HUES48 (cell line): ENCODE data around the gene TRABD2B.

ENCODE experiments used
- H3K27ac ChIP-seq: one replicate; pipeline ENCODE4 v1.7.0; 2013; ENCODE audit warnings: low read depth, low read length, inconsistent platforms
- H3K27me3 ChIP-seq: 2 replicates; pipeline ENCODE4 v1.6.1; 2013; ENCODE audit warnings: mild to moderate bottlenecking, low read length; ENCODE audit not compliant: control insufficient read depth, insufficient read depth
- H3K36me3 ChIP-seq: 2 replicates; pipeline ENCODE4 v1.6.1; 2013; ENCODE audit warnings: low read length; ENCODE audit not compliant: control insufficient read depth, insufficient read depth
- H3K4me1 ChIP-seq: 2 replicates; pipeline ENCODE4 v1.6.1; 2013; ENCODE audit warnings: mild to moderate bottlenecking, low read length; ENCODE audit not compliant: control insufficient read depth, insufficient read depth
- H3K4me3 ChIP-seq: 2 replicates; pipeline ENCODE4 v1.5.1; 2013; ENCODE audit warnings: mild to moderate bottlenecking, low read depth, low read length
- H3K9ac ChIP-seq: 2 replicates; pipeline ENCODE4 v1.6.1; 2013; ENCODE audit warnings: mild to moderate bottlenecking, low read depth, low read length, moderate library complexity
- H3K9me3 ChIP-seq: 2 replicates; pipeline ENCODE4 v1.6.1; 2013; ENCODE audit warnings: low read length; ENCODE audit not compliant: control insufficient read depth, insufficient read depth

TRABD2B gene

GRCh38 chr1:47917687-47918086 lies 79.5 kb downstream of the TRABD2B start:
- peaks cover 9% of the 10 kb centered on the region; the same call in 1 of the 2 replicates for H3K4me1 ChIP-seq
- H3K27me3 ChIP-seq: no peaks in the 10 kb centered on the region
- no peak overlapping the region for H3K27ac ChIP-seq
- no peaks in the 10 kb centered on the region for H3K9me3 ChIP-seq
- H3K36me3 ChIP-seq: no peaks in the 10 kb centered on the region
- no peak overlapping the region for H3K9ac ChIP-seq
- H3K4me3 ChIP-seq: no peak overlapping the region

DNA sequence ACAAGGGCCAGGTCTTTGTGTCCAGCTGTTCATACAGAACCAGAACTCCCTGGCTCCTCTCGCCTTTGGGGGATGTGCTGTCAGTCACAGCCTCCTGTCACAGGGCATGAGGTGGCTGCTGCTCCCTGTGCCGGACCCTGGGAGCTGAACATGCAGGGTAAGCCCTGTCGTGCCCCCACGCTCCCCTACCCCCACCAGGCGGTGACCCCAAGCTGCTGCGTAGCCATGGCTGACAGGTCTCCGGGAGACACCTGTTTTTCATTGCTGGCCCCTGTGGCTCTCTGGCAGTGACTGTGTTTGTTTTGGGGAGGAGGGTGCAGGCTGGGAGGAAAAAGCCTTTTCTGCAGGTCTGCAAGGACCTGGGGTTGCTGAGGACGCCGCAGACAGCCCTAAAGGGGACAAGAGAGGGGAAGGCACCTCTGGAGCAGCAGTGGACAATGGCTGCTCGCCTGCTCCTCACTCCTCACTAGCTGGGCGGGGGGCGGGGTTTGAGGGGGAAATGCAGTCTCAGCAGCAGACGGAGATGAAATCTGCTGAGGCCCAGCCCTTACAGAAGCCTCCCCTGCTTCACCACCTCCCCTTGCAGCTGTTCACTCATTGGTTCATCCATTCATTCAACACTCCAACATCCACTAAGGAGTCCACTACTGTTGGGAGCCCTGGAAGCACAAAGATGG lies 81.4 kb downstream of the TRABD2B start:
- Histone ChIP-seq H3K4me1 (peaks cover 9% of the 10 kb centered on the region; the same call in 1 of the 2 replicates), H3K36me3 (no peaks in the 10 kb centered on the region), H3K4me3 (no peak overlapping the region), H3K27ac (no peak overlapping the region), H3K9ac (no peak overlapping the region), H3K9me3 (no peaks in the 10 kb centered on the region), H3K27me3 (no peaks in the 10 kb centered on the region)

DNA sequence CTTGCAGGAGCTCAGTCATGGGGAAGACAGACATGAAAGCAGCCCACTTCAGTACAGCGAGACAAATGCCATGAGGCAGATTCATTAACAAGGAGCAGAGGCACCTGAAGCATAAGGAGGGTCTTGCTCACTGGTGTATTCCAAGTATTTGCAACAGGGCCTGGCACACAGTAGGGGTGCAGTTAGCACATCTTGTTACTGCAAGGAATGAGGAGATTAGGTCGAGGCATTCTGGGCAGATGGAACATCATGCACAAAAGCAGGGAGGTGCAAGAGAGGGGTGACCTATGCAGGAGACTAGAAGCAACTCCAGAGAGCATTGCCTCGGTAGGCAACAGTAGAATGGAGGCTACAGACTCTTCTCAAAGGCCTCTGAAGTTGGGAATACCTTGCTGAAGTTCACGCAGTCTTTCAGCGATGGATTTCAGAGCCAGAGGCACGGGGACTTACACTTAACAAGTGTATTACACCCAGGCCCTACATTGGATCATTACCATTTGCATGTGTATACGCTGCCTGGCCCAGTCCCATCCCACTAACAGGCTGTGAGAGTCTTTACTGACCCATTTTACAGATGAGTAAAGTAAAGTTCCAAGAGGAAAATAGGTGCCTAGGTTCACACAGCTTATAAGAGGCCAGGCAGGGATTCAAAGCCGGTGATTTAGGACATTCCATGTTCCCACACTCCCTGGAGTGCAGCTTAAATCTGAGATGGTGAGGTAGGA lies 82.1 kb downstream of the TRABD2B start:
- Histone ChIP-seq H3K9ac (no peak overlapping the region), H3K36me3 (no peaks in the 10 kb centered on the region), H3K4me1 (peaks cover 9% of the 10 kb centered on the region; the same call in 1 of the 2 replicates), H3K4me3 (no peak overlapping the region), H3K9me3 (no peaks in the 10 kb centered on the region), H3K27me3 (no peaks in the 10 kb centered on the region), H3K27ac (no peak overlapping the region)

DNA sequence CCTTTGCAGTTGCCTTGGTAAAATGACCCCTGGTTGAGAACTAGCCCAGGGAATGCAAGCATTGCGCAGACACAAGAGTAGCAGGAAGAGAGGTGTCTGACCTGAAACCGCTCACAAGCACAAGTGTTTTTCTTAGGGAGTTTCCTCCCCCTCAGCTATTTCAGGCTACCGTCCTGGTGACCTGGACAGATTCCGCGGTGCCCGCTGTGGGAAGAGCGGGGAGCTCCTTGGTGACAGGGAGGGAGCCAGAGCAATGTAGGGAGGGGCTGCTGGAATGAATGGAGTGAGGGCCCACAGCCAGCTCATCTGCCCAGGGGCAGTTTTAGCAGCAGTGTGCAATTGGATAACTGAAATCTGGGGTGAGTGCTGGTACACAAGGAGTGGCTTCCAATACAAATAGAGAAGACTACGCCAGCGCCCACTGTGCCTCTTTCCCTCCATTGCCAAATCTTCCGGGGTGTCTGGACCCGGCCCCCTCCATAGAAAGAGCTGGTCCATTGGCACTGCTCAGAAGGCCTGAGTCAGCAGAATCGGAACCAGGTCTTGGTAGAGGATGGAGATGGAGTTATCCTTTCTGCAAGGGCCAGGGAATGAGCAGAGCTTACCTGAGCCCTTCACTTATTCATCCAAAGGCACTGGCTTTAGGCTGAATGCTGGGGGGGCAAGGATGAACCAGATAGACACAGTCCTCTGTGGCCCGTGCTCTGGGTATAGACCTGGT lies 82.8 kb downstream of the TRABD2B start:
- H3K4me3 ChIP-seq: no peak overlapping the region
- no peaks in the 10 kb centered on the region for H3K27me3 ChIP-seq
- H3K4me1 ChIP-seq: peaks cover 9% of the 10 kb centered on the region; the same call in 1 of the 2 replicates
- H3K9ac ChIP-seq: no peak overlapping the region
- H3K36me3 ChIP-seq: no peaks in the 10 kb centered on the region
- H3K9me3 ChIP-seq: no peaks in the 10 kb centered on the region
- no peak overlapping the region for H3K27ac ChIP-seq

GRCh38 chr1:47913225-47913823 lies 83.9 kb downstream of the TRABD2B start:
- Histone ChIP-seq H3K4me1 (peaks cover 9% of the 10 kb centered on the region; the same call in 1 of the 2 replicates), H3K27me3 (no peaks in the 10 kb centered on the region), H3K36me3 (no peaks in the 10 kb centered on the region), H3K27ac (no peak overlapping the region), H3K9me3 (no peaks in the 10 kb centered on the region), H3K4me3 (no peak overlapping the region), H3K9ac (no peak overlapping the region)

DNA sequence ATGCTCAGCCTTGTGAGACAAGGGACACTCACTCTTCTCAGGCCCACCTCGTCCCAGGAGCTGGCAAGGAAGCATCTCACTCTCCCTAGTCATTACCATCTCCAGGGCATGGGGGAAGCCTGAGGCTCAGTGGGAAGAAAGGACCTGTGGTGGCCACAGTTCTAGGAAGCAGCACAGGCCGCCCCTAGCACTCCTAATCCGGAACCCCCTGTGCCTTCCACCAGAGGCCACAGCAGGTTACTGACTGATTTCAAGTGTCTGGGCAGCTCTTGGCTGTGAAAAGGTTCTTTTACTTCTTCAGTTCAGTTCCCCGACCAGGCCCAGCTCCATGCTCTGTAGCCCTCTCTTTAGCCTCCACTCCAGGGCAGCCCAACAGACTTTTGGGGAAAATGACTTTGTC lies 84.4 kb downstream of the TRABD2B start:
- peaks cover 9% of the 10 kb centered on the region; the same call in 1 of the 2 replicates for H3K4me1 ChIP-seq
- no peak overlapping the region for H3K27ac ChIP-seq
- H3K9me3 ChIP-seq: no peaks in the 10 kb centered on the region
- H3K27me3 ChIP-seq: no peaks in the 10 kb centered on the region
- H3K36me3 ChIP-seq: no peaks in the 10 kb centered on the region
- no peak overlapping the region for H3K4me3 ChIP-seq
- H3K9ac ChIP-seq: no peak overlapping the region

GRCh38 chr1:47911892-47912291 lies 85.3 kb downstream of the TRABD2B start:
- Histone ChIP-seq H3K36me3 (no peaks in the 10 kb centered on the region), H3K9ac (no peak overlapping the region), H3K9me3 (no peaks in the 10 kb centered on the region), H3K4me1 (peaks cover 9% of the 10 kb centered on the region; the same call in 1 of the 2 replicates), H3K4me3 (no peak overlapping the region), H3K27me3 (no peaks in the 10 kb centered on the region), H3K27ac (no peak overlapping the region)

DNA sequence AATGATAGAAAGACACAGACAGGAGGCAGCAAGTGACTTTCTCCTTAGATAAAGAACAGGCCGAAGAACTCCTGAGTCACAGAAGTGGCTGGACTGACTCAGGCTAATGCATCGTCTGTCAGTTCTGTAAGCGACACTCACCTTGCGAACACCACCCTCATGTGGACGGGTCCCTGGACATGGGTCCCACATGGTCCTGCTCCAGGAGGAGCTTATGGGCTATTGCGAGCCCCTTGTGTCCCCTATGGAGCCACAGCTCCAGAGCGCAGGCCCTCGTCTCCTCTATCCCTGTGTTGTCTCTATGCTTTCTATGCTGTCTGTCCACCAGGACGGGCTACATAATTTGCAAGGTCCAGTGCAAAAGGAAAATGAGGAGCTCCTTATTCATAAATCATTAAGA lies 85.8 kb downstream of the TRABD2B start:
- H3K4me1 ChIP-seq: peaks cover 9% of the 10 kb centered on the region; the same call in 1 of the 2 replicates
- no peak overlapping the region for H3K9ac ChIP-seq
- H3K4me3 ChIP-seq: no peak overlapping the region
- H3K27me3 ChIP-seq: no peaks in the 10 kb centered on the region
- H3K36me3 ChIP-seq: no peaks in the 10 kb centered on the region
- no peaks in the 10 kb centered on the region for H3K9me3 ChIP-seq
- H3K27ac ChIP-seq: no peak overlapping the region

DNA sequence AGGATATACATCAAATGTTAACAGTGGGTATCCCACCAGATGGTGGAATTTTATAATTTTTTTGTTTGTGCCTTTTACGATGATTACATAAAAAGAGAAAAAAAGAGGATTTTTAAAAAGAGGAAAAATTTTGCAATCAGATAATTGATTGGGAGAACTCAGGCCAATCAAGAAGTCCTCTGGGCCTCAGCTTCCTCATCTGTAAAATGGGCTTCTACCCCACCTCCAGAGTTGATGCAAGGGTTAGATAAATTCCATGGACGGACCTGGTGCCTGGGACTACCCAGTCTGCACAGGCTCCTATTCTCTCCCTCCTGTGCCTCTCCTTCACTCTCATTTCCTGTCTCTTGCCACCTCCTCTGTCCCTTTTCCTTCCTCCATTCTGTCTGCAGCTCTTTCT lies 88.9 kb downstream of the TRABD2B start:
- Histone ChIP-seq H3K27ac (no peak overlapping the region), H3K27me3 (no peaks in the 10 kb centered on the region), H3K9me3 (no peaks in the 10 kb centered on the region), H3K36me3 (no peaks in the 10 kb centered on the region), H3K4me1 (no peaks in the 10 kb centered on the region), H3K4me3 (no peak overlapping the region), H3K9ac (no peak overlapping the region)

GRCh38 chr1:47907177-47907528 lies 90.0 kb downstream of the TRABD2B start:
- H3K27me3 ChIP-seq: no peaks in the 10 kb centered on the region
- no peak overlapping the region for H3K27ac ChIP-seq
- no peaks in the 10 kb centered on the region for H3K36me3 ChIP-seq
- H3K9ac ChIP-seq: no peak overlapping the region
- H3K4me1 ChIP-seq: no peaks in the 10 kb centered on the region
- no peaks in the 10 kb centered on the region for H3K9me3 ChIP-seq
- no peak overlapping the region for H3K4me3 ChIP-seq
